Retina (tissue), 1 donor: ENCODE data around the gene ZNF142.

Source experiments
- DNase-seq: peaks from one replicate; pipeline ENCODE4 v3.0.0-alpha.2; 2016

The ZNF142 gene

DNA sequence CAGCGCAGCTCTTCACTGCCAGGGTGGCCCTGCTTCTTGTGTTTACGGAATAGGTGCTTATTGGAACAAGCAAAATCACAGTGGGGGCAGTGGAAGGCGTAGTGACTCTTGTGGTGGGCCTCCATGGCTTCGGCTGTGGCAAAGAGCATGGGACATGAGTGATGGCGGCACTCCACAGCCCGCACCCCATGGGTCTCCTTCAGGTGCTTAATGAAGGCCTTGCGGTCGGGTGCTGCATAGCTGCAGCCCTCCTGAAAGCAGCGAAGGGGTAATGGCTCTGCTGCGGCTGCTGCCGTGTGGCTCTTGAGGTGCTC is 10.7 kb downstream of the ZNF142 start:
- DNase-seq = no peak

- peak; percentile 55 for DNase-seq
Measured at GRCh38 chr2:218648088-218648786, 11.2 kb downstream of the ZNF142 start.

- no peak for DNase-seq
Measured at GRCh38 chr2:218645126-218645525, 14.3 kb downstream of the ZNF142 start.

GRCh38 chr2:218644721-218645120 is 14.7 kb downstream of the ZNF142 start:
- DNase-seq = no peak

DNA sequence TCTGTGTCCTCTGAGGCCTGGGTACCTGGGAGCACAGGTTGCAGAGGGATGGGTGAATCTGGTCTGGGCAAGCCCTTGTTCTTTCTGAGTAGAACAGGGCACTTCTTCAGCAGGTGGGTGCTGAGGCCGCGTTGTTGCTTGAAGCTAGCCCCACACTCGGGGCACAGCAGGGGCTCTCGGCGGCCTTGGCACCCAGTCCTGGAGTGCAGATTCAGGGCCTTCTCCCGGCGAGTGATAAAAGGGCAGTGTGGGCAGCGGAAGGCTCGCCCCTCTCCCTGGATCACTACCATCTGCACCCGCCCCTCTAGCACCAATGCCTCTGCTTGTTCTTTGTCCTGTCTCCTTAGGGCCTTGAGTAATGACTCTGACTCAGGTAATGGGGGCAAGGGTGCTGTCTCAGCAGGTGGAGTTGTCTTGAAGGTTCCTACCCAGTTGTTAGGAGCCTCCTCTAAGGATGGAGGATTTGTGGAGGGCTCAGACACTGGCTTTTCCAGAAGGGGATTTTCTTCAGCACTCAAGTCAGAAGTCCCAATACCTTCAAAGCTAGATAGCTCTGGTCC is 15.6 kb downstream of the ZNF142 start:
- DNase-seq = no peak

DNA sequence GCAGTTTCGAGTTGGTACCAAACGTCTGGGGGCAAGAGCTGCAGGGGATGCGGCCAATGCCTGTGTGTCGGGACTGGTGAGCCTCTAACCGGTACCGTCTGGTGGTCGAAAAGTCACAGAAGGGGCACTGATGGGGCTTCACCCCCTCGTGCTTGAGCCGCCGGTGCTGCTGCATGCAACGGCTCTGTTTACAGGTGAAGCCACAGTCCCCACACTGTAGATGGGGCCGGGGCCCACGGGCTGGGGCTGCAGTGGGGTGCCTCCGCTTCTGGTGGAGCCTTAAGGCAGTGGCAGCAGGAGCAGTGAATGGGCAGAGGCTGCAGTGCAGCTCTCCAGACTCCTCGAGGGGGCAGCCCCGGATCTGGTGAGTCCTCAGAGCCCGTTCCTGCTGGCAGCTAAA is 16.6 kb downstream of the ZNF142 start:
- DNase-seq = no peak

GRCh38 chr2:218642121-218642656 is 17.2 kb downstream of the ZNF142 start:
- no peak for DNase-seq

GRCh38 chr2:218638372-218638771 is 21.1 kb downstream of the ZNF142 start:
- DNase-seq = no peak

- no peak for DNase-seq
Measured at GRCh38 chr2:218635719-218636118, 23.7 kb downstream of the ZNF142 start.

DNA sequence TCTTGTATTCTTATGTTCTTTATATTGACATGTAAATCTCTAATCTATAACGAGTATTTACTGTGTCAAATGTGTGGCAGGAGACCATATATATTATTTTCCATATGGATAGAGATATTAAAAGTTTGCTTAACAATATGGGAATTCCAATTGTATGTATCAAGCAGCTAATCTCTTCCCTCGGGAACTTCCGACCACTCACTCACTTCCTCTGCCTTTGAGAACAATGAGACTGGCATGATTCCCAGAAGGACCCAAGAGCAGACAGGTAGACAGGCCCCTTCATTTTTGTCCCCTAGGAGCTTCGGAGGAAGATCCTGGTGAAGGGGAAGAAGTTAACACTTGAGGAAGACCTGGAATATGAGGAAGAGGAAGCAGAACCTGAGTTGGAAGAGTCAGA is 27.6 kb downstream of the ZNF142 start:
- no peak for DNase-seq

DNA sequence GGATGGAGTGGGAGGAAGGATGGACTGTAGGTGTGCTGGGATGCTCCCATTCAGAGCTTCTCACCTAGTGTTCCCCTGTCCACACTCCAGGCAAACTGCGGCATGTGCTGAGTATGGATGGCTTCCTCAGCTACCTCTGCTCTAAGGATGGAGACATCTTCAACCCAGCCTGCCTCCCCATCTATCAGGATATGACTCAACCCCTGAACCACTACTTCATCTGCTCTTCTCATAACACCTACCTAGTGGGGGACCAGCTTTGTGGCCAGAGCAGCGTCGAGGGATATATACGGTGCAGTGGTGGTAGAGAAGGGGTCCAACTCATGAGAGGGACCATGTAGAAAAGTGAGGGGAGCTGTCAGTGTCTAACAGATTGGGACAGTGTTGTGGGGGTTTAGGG is 31.5 kb downstream of the ZNF142 start:
- no peak for DNase-seq

- DNase-seq = no peak
Measured at GRCh38 chr2:218626369-218626768, 33.1 kb downstream of the ZNF142 start.

DNA sequence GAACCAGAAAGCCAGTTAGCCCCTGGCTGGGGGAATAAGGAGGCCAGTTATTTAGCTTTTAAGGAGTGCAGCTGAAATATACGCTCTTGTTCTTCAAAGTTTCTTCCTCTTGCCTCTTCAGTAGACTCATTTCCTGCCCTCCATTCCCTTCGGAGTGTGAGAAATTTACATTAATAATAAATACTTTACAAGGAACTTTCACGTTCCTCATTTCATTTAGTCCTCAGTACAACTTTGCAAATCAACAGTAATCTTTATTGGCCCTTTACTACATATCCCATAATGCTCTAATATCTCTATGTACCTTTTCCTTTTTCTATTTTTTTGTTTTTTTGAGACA is 36.1 kb downstream of the ZNF142 start:
- DNase-seq = no peak

- DNase-seq = no peak
Measured at GRCh38 chr2:218622606-218623365, 36.6 kb downstream of the ZNF142 start.

- no peak for DNase-seq
Measured at GRCh38 chr2:218621007-218621406, 38.4 kb downstream of the ZNF142 start.

GRCh38 chr2:218618102-218618860 is 41.1 kb downstream of the ZNF142 start:
- no peak for DNase-seq

DNA sequence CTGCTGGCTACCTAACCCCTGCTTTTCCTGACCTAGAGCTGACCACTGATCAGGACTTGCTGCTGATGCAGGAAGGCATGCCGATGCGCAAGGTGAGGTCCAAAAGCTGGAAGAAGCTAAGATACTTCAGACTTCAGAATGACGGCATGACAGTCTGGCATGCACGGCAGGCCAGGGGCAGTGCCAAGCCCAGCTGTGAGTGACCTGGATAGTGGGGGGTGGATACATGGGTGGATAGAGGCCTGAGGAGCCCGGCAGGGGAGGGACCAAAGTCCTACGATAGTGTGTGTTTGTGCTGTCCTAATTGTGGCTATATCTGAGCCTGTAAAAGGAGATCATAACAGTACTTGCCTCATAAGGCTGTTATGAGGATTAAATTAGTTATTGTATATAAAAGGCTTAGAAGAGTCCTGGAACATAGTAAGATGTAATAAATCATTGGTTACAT is 43.5 kb downstream of the ZNF142 start:
- DNase-seq = no peak

- peak; percentile 64 for DNase-seq
Measured at GRCh38 chr2:218607436-218608115, 51.8 kb downstream of the ZNF142 start, which contains the start of gene PLCD4. PLCD4 (plus strand) TSS chr2:218607899; CDS start chr2:218615740, 7,841 bp downstream.

GRCh38 chr2:218605432-218605831 is 54.0 kb downstream of the ZNF142 start:
- no peak for DNase-seq
